ENCODE results near the gene AXIN1. TPM values are rescaled to one million over a fixed set of nuclear protein-coding genes. Genes with fewer than 3 reads are reported as not detected.
A peak's percentile ranks its signal among the peaks of the same experiment; 100 is the strongest.

The AXIN1 gene
- total and polyA plus RNA-seq, 9 of the 15 experiments (the other 6 are each of a cell fraction or from before 2014, with no cell fraction given), result 0.42 to 58.0 (median 25.9) TPM

DNA sequence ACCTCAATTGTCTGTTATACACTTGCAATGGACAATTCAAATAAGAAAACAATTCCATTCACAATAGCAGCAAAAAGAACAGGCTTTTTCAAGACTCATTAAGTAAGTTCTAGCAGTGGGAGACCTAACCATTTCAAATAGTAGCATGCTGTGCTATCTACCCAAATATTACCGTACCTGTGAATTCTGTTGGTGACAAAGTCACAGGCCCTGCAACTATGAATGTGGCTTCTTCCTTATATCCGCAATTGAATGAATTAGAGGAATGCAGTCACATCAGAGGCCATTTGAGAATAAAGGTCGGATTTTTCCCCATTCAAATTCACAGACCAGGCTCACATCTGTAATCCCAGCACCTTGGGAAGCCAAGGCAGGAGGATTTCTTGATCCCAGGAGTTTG is 43.7 kb upstream of the AXIN1 start (continued):
- TF ChIP-seq, protein P1, sequence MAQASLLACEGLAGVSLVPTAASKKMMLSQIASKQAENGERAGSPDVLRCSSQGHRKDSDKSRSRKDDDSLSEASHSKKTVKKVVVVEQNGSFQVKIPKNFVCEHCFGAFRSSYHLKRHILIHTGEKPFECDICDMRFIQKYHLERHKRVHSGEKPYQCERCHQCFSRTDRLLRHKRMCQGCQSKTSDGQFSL (CRISPR knock-in tag; IDR thresholded peaks at IDR 0.05), result no peak
- TF ChIP-seq, protein P1 (tag; IDR thresholded peaks at IDR 0.05), result no peak
- no peak for TF ChIP-seq ZNF212 (CRISPR knock-in tag; IDR thresholded peaks at IDR 0.05)

DNA sequence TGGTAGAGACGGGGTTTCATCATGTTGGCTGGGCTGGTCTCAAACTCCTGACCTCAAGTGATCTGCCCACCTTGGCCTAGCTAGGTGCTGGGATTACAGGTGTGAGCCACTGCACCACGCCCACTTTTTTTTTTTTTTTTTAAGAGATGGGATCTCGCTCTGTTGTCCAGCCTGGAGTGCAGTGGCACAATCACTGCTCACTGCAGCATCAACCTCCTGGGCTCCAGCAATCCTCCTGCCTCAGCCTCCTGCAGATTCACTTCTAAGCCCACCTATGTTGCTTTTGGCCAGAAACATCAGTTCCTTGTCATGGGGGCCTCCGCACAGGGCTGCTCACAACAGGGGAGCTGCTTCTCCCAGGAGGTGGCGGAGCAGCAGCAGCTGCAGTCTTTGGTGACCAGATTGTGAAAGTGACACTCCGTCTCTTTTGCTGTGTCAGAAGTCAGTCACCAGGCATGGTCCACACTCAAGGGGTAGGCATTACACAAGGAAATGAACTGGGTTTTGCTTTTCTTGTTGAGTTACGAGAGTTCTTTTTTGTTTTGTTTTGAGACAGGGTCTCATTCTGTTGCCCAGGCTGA is 40.0 kb upstream of the AXIN1 start:
- H2AFZ ChIP-seq (ENCODE audit: low read depth, low read length), result no peak overlapping the region
- in situ Hi-C loops (cut with MboI) (loop anchor here (10.0 kb wide), 1 partner anchor 282 kb away; the partner anchor contains the start of gene RHBDL1), intact Hi-C loops (cut with micrococcal nuclease) (loop anchor here (10.0 kb wide), 2 partner anchors 92 to 272 kb away; partner anchors contain the start of gene RHOT2)
- ChIA-PET CTCF (ENCODE audit: low intra/inter-chr PET ratio) (interaction anchor here (0.7 kb wide), 1 partner anchor 348 kb away, joined by 4 read pairs; the partner anchor contains the start of gene CIAO3), POLR2A (interaction anchor here (0.5 to 1.0 kb wide), 2 partner anchors 25 to 228 kb away, joined by 3 read pairs; no protein-coding TSS in a partner anchor)
- H3K9me1 ChIP-seq (ENCODE audit: control insufficient read depth, insufficient read depth, low read length), result no peaks in the 10 kb centered on the region
- H3K27ac ChIP-seq (ENCODE audit: extremely low read depth, low read depth, low read length), result no peak overlapping the region
- H3K4me3 ChIP-seq, result no peak overlapping the region
- peaks cover 3% of the 10 kb centered on the region; the same call in 1 of the 2 replicates for H3K9me3 ChIP-seq (replicated peaks; ENCODE audit: control insufficient read depth, insufficient read depth, low read depth, low read length)
- no peaks in the 10 kb centered on the region for H4K20me1 ChIP-seq (replicated peaks; ENCODE audit: control insufficient read depth, insufficient read depth, low read length)
- FAIRE-seq, result no peak
- no peak overlapping the region for H3K4me2 ChIP-seq (ENCODE audit: insufficient read depth, low read length)
- peaks cover 6 to 41% of the 10 kb centered on the region in 2 experiments for H3K4me1 ChIP-seq (replicated peaks in 1 of 2; ENCODE audit: control insufficient read depth in 2 of 2, insufficient read depth in 2 of 2, low read length in 2 of 2)
- no peak for ATAC-seq
- TF ChIP-seq ARHGAP35 (IDR thresholded peaks at IDR 0.05; ENCODE audit: partially characterized antibody) (no peak), ZNF121 (CRISPR knock-in tag; conservative IDR thresholded peaks at IDR 0.05) (peak; percentile 96), SP1 (CRISPR knock-in tag; IDR thresholded peaks at IDR 0.05) (0 out of 2 replicates have a peak, but pooled peaks have one; percentile 2)
- H3K79me2 ChIP-seq (ENCODE audit: control insufficient read depth, insufficient read depth, low read length), result peaks cover 21% of the 10 kb centered on the region
- peak in 1 of 4 experiments; percentile 22 for DNase-seq (ENCODE audit: extremely low read depth in 1 of 4, low spot score in 3 of 4)
- 93% methylated on average over 5 of the region's 7 CpGs for WGBS (ENCODE audit: insufficient coverage, low coverage, missing lambda C conversion rate)
- no peaks in the 10 kb centered on the region for H3K36me3 ChIP-seq (ENCODE audit: control insufficient read depth, insufficient read depth, low read length)
- H3K27me3 ChIP-seq (ENCODE audit: control insufficient read depth in 2 of 2, insufficient read depth in 2 of 2, low read length in 2 of 2), result no peaks in the 10 kb centered on the region
- no peak overlapping the region for H3K9ac ChIP-seq (ENCODE audit: insufficient read depth in 1 of 2, low read depth in 2 of 2, low read length in 2 of 2)
- no TSS peak for BruUV-seq (replicated peaks)

Data from K562 (cell line).